Measurements from ENCODE around the gene SRSF3.
"Not testable (repeated sequence)": the region's sequence is repeated elsewhere in the genome, so short reads cannot be mapped to it uniquely, and the experiment has no call there.

SRSF3 gene

DNA sequence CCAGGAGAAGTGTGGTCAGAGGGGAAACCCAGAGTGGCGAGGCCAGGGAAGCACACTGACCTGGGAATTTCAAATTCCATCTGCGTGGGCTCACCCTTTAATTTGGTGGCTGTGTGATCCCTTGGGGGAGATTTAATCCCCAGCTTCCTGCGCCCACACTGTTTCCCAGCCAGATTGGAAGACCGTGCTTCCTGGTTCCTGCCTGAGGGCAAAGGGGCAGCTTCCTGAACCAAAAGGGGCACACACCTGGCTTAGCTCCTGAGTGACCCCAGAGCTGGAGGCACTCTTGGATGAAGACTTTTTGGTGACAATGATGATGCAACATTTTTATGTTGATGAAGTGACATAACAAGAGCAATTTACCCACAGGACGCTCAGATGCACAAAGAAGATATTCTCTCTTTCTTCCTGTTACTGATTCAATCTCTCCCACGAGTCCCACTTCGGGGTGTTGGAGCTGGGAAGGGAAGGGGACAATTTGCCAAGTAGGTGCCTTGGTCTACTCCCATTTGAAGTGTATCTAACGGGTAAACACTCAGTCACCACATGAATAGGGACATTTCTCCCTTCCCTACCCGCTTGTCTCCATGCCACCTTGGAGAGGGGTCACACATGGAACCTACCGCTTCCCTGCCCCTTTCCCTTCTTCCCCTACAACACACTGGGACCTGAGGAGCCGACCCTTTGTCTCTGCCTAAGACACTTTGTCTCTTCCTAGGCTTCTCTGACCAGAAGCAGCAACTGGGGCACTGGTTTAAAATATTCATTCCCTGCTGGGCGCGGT, 55.7 kb downstream of the SRSF3 start:
- DNase-seq (ENCODE audit: low read depth) = no peak

DNA sequence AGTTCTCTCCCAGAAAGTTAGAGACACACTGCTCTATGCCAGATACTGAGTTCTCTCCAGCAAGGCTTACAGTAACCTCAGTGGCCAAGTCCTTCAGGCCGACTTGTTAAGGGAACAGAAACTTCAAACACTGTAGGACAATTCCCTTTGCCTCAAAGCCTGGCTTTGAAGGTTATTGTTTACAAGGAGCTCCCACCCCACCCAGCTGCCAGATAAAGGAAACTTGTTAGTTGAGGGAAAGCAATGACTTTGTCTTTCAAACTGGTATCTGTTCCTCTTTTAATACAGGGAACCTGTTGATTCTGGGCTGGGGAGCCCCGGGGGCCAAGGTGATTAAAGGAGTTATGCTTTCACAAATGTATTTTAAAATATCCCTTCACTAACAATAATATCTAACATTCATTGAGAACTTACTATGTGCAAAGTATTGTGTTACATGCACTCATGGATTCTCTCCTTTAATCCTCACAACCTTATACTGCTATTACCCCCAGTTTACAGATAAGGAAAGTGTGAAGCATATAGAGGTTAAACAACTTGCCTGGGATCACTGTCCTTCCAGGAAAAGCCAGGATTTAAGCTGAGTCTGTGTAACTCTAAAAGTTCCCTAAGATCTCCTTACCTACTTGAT, 56.8 kb downstream of the SRSF3 start:
- no peak for DNase-seq (ENCODE audit: low read depth)

DNA sequence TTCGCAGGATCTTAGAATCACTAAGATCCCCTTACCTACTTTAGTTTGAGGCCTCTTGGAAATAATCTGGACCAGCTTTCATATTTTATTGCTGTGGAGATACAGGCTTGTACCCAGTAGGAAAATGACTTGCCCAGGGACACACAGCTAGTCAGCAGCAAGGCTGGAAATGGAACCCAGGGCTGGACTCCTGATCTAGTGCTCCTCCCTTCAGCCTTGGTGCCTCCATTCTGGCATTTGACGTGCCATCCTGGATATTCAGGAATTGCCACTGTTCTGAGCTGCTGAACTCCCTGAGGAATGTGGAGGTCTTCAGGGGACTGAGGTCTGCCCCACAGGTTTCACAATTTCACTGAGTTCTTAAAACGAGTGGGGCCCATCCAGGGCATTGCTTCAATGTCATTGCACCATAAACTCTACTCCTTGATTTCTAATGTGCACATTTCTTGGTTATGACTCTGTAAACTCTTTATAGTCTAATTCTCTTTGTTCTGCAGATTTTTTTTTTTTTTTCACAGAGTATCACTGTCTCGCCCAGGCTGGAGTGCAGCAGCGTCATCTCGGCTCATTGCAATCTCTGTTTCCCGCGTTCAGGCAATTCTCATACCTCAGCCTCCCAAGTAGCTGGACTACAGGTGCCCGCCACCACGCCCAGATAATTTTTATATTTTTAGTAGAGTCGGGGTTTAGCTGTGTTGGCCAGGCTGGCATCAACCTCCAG, 57.7 kb downstream of the SRSF3 start:
- no peak for DNase-seq (ENCODE audit: low read depth)

DNA sequence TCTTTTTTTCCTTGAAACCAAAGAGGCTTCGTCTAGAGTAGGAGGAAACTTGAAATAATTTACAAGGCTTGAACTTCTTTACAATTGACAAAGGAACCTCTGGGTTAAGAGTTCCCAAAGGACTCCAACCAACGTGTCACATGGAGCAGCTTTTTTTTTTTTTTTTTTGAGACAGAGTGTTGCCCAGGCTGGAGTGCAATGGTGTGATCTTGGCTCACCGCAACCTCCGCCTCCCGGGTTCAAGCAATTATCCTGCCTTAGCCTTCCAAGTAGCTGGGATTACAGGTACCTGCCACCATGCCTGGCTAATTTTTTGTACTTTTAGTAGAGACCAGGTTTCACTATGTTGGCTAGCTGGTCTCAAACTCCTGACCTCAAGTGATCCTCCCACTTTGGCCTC, 60.3 kb downstream of the SRSF3 start:
- DNase-seq (ENCODE audit: low read depth) = not testable (repeated sequence)
